HEK293 (cell line): ENCODE measurements around the gene S100A8.

Experiments
- CTCF ChIP-seq: fragments of 450-650 bp; formaldehyde crosslinking; IDR thresholded peaks from 2 replicates; pipeline ENCODE4 v1.5.1; 2016; ENCODE audit warnings: missing biosample characterization, missing genetic modification characterization
- MYNN ChIP-seq: fragments of 450-650 bp; formaldehyde crosslinking; IDR thresholded peaks from 2 replicates; pipeline ENCODE4 v1.5.1; 2016; ENCODE audit warnings: missing biosample characterization, missing genetic modification characterization, borderline replicate concordance
- ZNF404 ChIP-seq: fragments of 450-650 bp; formaldehyde crosslinking; IDR thresholded peaks from 2 replicates; pipeline ENCODE4 v1.5.1; 2017; ENCODE audit warnings: missing biosample characterization, missing genetic modification characterization
- ZNF785 ChIP-seq: fragments of 450-650 bp; formaldehyde crosslinking; IDR thresholded peaks from 2 replicates; pipeline ENCODE4 v1.5.1; 2016; ENCODE audit warnings: missing biosample characterization, missing genetic modification characterization
- TF ChIP-seq, protein P1 (sequence below): fragments of 450-650 bp; IDR thresholded peaks from 2 replicates; pipeline ENCODE4 v1.5.1; 2018; ENCODE audit warnings: missing biosample characterization, mild to moderate bottlenecking, missing genetic modification characterization

DNA sequence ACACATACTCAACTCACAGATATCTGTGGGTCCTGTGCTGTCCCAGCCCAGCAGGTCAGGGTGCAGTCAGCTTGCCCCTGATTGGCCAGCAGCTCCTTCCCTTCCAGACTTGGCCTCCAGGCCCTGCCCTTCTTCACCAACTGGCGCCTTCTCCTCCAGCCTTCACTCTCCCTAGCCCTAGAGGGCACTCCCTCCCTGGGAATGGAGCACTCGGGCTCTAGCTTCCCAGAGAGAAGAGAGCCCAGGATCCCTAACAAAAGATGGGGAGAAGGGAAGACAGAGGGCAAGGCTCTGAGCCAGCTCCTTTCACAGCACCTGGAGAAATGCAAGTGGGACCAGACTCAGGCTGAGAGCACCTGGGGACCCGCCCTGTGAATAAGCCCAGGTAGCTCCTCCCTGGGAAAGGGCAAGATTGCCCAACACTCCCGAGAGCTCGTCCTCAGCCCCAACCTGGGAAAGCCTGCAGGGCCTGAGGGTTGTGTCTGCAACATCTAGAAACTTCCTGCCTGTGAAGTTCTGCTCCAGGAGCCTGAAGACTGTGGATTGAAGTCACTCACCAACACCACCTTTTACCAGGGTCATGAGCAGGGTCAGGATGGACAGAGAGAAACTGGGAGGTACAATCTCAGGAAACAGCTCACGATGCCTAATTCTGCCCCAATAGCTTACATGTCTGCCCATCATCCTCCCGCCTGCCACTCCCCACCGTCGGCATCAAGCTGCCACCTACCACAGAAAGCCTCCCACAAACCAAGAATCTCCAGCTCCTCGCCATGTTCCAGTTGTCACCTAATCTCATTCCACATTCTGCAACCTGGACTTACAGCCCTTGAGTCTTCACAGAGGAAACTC is 42.1 kb downstream of the S100A8 start, which contains the start of gene PGLYRP4:
- TF ChIP-seq, protein P1, sequence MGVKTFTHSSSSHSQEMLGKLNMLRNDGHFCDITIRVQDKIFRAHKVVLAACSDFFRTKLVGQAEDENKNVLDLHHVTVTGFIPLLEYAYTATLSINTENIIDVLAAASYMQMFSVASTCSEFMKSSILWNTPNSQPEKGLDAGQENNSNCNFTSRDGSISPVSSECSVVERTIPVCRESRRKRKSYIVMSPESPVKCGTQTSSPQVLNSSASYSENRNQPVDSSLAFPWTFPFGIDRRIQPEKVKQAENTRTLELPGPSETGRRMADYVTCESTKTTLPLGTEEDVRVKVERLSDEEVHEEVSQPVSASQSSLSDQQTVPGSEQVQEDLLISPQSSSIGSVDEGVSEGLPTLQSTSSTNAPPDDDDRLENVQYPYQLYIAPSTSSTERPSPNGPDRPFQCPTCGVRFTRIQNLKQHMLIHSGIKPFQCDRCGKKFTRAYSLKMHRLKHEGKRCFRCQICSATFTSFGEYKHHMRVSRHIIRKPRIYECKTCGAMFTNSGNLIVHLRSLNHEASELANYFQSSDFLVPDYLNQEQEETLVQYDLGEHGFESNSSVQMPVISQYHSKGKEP (tag by site-specific recombination), result no peak
- TF ChIP-seq MYNN (tag by site-specific recombination) (no peak), ZNF785 (tag by site-specific recombination) (no peak), ZNF404 (tag by site-specific recombination) (no peak), CTCF (tag by site-specific recombination) (no peak)
